ENCODE results near the gene BCOR. TPM values are rescaled to one million over a fixed set of nuclear protein-coding genes. Genes with fewer than 3 reads are reported as not detected.

Gene BCOR
- total RNA-seq, 2 donors from 2014 or later = 19.0 to 24.4 TPM

DNA sequence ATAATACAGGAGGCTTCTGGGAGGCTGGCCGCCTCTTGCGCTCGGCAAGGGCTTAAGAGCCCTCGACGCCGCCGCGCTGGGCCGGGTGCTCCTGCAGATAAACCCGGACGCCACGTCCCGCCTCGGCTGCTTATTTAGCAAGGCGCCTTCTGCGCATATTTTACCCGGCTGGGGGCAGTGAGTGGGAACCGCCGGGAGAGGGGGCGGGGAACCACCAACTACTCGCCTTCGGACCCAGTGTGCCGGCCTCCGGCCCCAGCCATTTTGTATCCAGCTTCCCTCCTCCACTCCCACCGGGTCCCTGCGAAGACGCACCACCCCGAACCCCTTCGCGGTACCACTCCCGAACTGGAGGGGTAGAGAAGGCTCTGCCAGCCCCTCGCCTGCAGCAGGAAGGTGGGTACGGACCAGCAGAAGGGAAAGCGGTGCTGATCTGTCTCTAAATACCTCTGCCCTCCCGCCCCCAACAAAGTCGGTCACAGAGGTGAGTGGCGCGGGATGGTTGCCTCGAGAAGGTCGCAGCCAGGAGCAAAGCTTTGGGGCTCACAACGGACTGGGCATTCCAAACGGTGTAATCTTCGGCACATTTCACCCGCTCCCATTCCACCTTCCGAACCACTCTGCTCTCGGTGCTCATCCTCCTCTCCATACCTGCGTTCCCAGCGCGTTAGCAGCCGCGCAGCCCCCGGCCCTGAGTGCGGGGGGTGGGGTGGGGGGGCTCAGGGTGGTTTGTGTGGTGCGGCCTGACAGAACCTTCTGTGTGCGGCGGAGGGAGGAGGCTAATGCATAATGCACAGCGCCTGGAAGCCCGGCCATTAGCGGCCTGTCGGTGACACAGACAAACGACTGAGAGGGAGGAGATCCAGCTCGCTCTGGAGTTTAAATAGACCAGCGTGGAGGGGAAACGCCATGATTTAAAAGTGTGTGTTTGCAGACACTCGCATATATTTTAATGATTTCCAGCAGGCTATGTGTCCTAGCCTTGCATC, 4.9 kb upstream of the BCOR start:
- intact Hi-C loops (cut with DNase I, micrococcal nuclease) = no loop called here

DNA sequence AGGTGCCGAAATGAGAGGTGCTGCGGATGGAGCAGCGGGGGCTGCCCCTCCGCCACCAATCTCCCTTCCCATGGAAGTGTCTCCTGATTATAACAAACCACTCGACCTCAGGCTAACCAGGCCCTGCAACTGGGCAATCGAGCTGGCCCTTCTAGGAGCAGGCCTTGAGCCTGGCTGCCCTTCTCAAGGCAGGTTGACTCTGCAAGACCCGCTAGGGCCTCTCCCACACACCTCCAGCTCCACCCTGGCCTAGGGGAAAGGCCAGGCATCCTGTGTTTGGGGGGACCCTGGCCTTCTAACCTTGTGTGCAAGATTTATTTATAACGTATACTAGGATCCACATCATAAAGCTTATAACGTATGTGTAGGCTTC, 3.7 kb upstream of the BCOR start:
- DNase-seq (no peak), ATAC-seq (no peak)
- intact Hi-C loops (cut with DNase I, micrococcal nuclease) = no loop called here

More for the DNA sequence above, 4.9 kb upstream of the BCOR start:
- no peak for ATAC-seq
- DNase-seq = no peak

DNA sequence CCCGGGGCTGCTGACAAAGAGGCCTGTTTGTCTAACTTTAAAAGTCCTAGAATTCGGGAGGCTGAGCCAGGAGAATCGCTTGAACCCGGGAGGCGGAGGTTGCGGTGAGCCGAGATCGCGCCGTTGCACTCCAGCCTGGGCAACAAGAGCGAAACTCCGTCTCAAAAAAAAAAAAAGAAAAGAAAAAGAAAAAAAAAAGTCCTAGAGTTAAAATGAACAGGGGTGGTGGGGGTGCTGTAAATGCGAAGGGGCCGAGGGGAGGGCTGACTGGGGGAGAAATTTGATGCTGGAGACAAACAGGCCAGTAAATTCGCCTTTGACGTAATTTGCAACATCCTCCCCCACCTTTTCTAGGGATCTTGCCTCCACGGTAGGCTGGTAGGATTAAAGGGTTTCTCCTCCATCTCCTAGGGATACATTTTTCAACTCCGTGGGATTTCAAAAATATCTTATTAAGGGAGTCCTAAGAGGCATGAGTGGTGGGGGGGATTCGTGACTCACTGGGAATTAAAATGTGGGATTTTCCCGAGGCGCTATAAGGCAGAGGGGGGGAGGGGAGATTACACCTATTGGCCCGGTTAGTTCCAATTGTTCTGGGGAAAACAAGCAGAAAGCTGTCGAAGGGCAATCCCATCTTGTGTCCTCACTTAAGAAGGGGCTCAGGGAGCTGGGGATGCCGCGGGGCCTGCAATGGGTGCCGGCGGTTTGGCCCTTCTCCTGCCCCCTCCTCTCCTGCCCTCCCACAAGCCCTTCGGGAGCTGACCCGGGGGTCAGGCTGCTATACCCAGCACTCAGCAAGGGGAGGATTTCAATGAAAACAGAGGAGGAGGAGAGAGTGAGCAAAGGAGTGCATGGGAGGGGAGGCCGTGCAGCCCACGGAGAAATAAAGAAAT, 3.0 kb upstream of the BCOR start:
- no peak for ATAC-seq
- DNase-seq = no peak
- intact Hi-C loops (cut with DNase I, micrococcal nuclease) = no loop called here

DNA sequence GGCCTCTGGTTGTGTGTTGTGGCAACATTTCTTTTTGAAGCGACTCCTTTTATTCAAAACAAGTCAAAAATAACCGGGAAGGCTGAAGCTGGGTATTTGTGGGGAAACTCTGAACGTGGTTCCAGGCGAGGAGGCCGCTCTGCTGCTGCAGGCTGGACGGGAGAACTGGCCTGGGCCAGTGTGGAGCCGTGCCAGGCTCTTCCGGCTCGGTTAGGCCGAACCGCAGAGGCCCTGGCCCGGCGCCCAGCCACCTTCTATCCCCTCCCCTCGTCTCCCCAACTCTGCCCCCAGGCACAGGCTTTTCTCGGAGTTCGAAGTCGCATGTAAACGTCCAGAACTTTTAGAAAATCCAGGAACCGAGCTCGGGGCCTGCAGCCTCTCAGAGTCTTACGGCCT, 2.4 kb upstream of the BCOR start:
- ATAC-seq = no peak
- intact Hi-C loops (cut with DNase I, micrococcal nuclease) = no loop called here
- DNase-seq = peak in 1 of 2 donors; percentile 55

DNA sequence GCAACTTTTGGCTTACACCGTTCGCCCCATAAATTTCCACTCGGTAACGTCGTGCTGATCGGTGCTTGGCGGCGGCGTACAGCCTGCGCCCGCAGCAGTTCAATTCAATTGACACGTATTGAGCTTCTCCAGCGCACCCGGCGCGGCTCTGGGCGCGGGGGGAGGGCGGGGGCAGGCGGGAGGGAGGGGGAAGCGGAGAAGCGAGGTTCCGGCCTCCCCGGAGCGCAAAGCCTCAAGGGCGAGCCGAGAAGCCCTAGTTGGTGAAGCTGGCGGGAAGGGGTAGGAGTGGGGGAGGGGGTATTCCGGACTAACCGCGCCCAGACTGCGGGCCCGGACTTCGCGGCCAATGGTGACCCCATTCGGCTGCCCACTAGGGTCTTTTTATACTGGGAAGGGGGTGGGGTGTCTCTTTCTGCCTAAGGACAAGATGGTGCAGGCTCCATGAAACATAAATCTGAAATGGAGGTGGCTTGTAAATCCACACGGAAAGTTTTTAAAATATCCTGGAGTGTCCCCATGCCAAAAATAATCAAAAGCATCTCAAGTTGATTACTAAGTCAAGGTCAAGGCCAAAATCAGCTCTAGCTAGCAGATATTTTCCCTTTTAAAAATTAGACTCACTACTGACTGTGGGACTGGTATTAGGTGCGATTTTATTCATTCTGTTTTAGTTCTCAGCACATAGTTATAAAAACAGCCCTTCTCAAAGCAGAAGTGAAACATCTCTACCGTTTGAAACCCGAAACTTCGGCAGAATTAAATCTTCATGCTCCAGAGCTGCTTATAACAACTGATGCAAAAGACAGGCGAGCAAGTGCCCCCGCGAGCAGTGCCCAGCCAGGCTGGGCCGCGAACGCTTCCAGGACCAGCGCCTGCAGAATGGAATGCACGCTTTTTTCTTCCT, 1.5 kb upstream of the BCOR start:
- intact Hi-C loops (cut with DNase I, micrococcal nuclease) = no loop called here
- ATAC-seq (peak; percentile 27), DNase-seq (peak; percentile 61 to 67)

DNA sequence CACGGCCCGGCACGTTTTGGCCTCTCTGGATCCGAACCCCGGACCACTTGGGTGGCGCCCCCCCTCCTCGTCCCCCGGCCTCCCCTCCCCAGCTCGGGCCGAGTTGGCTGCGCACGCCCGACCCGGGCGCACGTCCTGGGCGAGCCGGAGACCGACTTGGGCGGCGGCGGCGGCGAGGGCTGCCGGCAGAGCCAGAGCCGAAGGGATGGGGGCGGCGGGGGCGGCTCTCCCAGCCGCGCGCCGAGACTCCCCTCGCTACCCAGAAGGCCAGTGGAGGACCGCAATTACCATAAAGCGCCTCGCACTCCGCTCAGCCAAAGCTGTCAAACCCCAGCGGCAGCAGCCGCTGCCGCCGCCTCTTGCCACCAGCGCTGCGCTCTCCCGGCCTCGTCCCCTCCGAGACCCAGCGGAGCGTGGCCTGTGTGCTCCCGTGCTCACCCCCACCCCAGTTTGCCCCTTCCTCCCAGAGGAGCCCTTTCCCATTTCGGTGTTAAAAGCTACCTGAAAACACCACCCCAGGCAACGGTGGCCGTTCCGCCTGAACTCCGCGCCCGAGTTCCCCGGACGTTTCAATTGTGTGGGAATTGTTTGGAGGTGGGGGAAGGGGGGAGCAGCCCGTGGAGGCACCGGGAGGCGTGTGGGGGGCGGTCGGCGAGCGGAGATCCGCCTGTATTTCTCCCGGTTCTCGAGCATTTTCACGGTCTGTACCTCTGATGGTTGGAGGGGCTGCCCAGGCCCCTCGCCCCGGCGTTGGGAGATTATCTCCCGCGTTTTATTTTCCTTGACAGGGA, 701 bp upstream of the BCOR start:
- intact Hi-C loops (cut with DNase I, micrococcal nuclease) = no loop called here
- peak; percentile 52 to 58 for DNase-seq
- peak; percentile 42 for ATAC-seq

DNA sequence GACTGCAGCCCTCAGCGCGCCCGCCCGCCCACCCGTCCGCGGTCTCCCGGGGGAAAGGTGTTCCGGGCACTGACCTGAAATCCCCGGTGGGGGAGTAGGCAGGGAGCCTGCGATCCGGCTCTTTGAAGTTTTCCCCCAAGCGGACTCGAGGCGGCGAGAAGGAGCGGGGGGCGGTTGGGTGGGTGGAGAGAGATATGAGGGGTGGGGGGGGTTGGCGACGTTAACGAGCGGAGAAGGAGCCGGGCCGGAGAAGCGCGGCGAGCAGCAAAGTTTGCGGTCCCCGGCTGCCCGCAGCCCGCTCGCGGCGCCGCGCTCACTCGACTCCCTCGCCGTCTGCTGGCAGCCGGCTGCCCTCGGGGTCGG, 636 bp downstream of the BCOR start:
- DNase-seq (peak in 1 of 2 donors; percentile 43), ATAC-seq (no peak)
- intact Hi-C loops (cut with DNase I, micrococcal nuclease) = no loop called here

DNA sequence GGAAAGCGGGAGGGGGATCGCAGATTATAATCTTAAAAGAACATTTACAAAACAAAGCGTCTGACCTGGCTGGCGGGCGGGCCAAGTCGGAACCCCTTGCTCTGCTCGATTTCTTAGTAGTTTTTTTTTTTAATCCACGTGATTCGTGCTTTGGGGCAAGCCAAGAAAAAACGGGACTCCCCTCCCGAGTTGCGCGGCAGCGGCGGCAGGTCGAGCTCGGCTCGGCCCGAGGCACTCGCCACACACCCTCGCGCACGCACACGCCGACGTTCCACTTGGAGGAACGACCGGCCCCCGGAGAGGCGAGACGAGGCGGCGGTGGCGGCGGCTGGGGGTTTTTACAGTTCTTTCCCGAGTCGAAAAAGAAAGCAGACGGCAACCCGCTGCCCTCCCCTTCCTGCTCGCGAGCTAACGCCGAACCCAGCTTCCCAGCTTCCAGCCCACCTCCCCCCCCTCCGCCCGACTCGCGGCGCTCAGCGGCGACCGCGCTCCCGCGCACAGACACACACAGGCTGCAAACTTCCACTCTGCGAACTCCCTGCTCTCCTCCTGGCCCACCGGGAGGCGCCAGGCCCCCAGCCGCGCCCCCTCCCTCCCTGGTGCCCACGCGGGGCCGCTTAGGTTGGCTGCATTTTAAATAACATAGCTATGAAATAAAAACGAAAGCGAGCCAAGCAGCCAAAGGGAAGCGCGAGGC, 1.2 kb downstream of the BCOR start:
- intact Hi-C loops (cut with DNase I, micrococcal nuclease) = no loop called here
- DNase-seq = peak; percentile 63 to 68
- peak; percentile 22 for ATAC-seq

DNA sequence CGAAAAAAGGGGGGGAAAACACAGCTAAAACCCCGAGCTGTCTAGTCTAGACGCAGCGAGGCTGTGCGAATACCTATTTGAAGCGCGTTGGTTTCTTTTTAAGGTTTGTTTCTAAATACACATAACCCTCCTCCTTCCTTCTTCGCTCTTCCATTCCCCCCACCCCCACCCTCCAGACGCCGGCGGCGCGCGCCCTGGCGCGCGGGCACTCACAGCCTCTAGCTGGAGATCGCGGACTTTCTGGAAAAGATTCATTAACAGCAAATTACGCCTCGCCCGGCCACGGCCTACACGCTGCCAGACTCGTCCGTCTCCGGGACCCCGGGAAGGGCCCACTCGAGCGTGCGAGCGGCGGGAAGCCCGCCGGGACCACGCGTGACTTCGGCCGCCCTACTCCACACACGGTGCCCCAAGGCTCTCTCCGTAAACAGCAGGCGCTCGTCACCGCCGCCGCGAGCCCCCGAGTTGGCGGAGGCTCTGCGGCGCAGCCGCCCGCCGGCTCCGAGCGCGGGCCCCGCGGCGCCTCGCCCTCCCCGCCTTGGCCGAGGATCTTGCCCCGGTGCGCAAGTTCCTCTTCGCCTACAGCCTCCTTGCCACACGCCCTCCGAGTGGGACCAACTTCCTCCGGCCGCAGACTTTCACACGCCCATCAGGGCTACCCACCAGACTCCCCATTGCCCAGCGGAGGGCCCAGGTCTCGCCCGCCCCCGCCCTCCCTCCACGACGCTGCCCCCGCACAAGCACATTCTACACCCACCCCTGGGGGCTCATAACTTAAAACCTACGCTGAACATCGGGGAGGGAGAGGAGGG, 2.0 kb downstream of the BCOR start:
- ATAC-seq (no peak), DNase-seq (peak in 1 of 2 donors; percentile 47)
- intact Hi-C loops (cut with DNase I, micrococcal nuclease) = no loop called here

DNA sequence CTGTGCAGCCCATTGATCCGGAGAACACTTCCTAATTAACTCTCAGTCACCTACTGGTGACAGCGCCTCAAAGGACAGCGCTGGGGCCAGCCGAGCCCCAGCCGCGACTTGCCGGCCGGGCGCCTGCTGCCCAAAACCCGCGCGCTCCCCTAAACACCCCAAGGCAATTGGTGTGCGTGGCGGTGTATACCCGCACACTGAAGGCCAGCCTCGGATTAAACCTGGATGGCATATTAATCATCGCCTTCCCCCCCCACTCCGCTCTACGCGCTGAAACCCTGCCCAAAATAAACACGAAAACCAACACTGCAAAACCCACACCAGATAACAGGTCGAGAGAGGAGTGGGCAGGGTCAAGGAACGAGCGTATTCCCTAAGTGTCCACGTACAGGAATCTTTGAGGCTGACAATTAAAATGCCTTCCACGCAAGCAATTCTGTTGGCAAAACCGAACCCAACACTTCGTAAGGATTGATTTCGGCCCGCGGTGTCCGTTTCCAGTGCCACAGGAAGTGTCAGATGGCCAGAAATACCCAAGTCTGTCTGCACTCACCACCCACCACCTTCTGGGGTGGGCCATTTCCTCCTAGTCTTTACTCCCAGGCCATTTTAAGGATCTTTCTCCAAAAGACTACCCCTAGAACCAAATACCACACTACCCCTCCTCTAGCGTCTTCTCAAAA, 2.7 kb downstream of the BCOR start:
- DNase-seq = no peak
- intact Hi-C loops (cut with DNase I, micrococcal nuclease) = no loop called here
- ATAC-seq = no peak

DNA sequence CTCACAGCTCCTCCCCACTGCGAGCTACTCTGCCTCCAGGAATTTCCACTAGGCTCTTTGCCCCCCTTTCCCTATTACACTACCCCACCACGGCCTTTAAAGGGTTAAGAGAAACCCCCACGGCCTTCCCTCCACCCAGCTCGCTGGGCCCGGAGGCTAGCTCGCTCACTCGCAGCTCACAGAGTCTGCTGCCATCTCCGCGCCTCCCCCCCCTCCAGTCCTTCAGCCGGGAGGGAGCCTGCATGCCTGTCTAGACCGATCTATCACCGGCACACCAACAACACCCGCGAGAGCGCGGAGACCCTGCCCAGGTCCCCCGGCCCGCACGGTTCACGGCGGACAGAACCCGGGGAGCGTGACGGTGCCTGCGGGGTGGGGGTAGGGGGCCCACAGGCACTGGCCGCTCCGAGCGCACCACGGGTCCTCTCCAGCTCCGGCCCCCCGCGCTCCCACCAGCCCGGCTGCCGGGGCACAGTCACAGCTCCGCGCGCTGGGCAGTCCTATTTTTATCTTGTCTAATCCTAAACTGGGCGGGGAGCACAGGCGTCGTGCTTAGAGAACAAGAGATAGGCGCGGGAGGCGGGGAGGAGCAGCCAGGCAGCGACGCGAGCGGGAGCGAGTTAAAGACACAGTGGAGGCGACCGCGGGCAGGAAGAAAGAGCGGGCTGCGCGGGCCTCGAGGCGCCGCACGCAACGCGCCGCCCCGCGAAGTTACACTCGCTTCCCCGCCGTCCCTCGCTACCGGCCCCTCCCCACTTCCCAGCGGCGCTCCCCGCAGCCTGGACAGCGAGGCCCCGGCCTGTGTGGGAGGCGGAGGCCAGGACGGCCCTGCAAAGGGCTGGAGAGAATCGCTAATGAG, 3.5 kb downstream of the BCOR start:
- ATAC-seq (peak; percentile 26), DNase-seq (peak; percentile 64 to 70)
- intact Hi-C loops (cut with DNase I, micrococcal nuclease) = no loop called here

DNA sequence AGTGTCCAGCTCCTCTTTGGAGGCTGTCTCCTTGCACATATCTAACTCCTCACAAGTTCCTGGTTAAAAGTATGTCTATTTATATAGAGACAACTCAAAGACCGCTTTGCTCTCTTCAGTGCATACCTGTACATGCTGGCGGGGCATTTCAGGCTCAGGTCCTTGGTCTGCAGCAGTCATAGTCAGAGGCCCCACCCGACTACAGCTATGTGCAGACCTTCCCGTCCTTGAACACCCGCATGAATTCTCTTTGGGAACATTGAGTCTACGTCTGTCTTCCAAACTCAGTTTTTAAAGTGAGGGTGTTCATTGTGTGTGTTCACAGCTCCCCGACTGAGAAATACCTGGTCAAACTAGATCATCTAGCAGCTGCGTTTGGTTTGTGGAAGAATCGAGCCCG, 4.2 kb downstream of the BCOR start:
- intact Hi-C loops (cut with DNase I, micrococcal nuclease) = no loop called here

DNA sequence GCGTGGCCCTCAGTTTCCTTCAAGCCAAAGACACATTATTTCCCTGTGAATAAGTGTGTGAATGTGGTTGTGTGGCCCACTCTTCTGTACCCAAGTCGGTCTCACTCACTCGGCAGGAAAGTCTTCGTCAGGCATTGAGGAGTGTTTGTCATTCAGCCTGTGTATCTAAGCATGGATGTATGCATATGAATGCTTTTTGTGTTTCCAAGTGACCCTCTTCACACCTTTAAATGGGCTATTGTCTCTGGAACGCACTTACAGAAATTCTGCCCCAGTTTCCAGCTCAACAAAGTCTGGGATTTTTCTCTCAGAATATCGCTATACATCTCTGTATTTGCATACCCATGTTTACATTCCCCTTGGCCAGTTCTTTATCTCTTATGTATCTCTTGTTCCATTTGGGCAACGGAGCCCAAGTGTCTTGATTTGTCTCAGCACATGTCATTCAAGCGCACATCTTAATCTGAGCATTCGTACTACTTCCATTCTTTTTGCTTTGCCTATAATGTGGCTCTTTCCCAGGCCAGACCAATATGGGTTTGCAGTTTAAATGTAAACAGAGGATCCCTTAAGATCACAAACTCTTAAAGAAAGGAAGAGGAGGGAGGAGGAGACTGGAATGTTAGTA, 4.8 kb downstream of the BCOR start:
- ATAC-seq = no peak
- intact Hi-C loops (cut with DNase I, micrococcal nuclease) = no loop called here
- no peak for DNase-seq

More for the DNA sequence above, 4.2 kb downstream of the BCOR start:
- ATAC-seq (no peak), DNase-seq (no peak)

DNA sequence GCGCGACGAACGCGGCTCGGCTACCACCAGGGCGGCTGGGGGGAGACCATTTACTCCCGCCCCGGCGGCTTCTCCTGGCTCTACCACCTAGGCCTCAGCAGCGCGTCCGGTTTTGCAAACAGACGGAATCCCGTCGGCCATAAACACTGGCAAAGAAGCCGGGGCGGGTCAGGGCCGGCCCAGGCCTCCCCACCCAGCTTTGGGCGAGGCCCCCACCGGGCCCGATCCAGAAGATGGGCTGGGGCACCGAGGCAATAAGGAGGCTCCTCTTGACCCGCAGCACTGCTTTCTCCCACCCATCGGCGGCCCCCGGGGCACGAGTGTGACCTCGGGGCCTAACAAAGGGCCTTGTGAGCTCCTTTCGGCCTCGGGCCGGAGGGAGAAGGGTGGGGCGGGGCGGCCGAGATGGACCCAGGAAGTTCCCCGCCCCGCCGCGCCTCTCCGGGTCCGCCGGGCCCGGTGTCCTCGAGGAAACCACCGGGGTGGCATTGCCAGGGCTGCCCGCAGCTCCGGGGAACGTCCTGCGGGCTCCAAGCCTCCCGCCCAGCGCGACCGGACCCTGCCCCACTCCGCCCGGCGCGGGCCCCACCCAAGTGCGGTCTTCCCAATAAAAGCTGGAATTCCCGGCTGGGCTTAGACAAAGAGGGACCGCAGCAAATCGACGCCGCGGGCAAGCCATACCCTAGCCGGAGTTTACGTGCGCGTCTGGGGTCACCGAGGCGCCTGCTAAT, 5.9 kb downstream of the BCOR start:
- DNase-seq (peak; percentile 61 to 72), ATAC-seq (peak; percentile 70)
- intact Hi-C loops (cut with DNase I, micrococcal nuclease) = no loop called here

Measured in left colon (tissue), 2 donors.